Measurements from ENCODE around the gene BPIFA1. TPM values are rescaled to one million over a fixed set of nuclear protein-coding genes. Genes with fewer than 3 reads are reported as not detected.

BPIFA1 gene
- total RNA-seq, 4 donors from 2014 or later = not detected

DNA sequence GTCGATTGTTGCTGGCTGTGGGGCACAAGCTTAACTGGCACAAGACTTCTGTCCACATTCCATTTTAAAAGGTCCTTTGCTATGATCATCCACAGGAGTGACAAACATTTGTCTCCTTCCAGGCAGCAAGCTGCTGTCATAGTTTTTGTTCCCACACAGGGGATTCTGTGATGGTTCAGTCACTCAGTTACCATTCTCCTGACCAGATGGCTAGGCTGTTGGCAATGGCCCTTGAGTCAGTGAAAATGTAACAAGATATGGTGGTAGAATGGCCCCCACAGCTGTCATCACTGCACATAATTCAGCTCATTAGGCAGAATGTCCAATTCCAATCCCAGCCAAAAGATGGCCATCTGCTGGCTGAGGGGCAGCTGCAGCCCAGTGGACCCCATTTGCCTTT lies 13.7 kb downstream of the BPIFA1 start:
- no peak for DNase-seq (ENCODE audit: low spot score in 2 of 2)
- WGBS = 100% methylated on average over 1 of the region's 1 CpG

DNA sequence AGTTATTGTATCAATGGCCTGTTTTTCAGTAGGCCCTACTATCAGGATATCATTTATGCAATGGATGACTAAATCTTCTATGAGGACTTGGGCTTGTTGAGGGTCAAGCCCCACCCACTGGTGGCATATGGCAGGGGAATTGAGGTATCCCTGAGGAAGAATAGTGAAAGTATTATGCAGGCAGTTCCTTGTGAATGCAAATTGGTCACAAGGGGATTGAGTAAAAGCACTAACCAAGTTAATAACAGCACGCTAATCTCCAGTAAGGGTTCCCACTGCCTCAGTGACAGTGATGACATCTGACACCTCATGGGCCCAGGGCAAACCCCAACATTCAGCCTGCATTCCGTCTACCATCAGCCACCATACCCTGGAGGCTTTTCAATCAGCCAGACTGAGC lies 14.9 kb downstream of the BPIFA1 start:
- DNase-seq (ENCODE audit: low spot score in 2 of 2) = no peak
- Histone ChIP-seq H3K9me3 (no peaks in the 10 kb centered on the region), H3K27me3 (no peaks in the 10 kb centered on the region), H3K27ac (no peak overlapping the region), H3K4me3 (no peak overlapping the region), H3K4me1 (no peaks in the 10 kb centered on the region), H3K36me3 (no peaks in the 10 kb centered on the region)
- TF ChIP-seq EP300 (IDR thresholded peaks at IDR 0.05) (no peak), POLR2AphosphoS5 (IDR thresholded peaks at IDR 0.05) (no peak), POLR2A (IDR thresholded peaks at IDR 0.05) (no peak)
- TF ChIP-seq, protein P1, sequence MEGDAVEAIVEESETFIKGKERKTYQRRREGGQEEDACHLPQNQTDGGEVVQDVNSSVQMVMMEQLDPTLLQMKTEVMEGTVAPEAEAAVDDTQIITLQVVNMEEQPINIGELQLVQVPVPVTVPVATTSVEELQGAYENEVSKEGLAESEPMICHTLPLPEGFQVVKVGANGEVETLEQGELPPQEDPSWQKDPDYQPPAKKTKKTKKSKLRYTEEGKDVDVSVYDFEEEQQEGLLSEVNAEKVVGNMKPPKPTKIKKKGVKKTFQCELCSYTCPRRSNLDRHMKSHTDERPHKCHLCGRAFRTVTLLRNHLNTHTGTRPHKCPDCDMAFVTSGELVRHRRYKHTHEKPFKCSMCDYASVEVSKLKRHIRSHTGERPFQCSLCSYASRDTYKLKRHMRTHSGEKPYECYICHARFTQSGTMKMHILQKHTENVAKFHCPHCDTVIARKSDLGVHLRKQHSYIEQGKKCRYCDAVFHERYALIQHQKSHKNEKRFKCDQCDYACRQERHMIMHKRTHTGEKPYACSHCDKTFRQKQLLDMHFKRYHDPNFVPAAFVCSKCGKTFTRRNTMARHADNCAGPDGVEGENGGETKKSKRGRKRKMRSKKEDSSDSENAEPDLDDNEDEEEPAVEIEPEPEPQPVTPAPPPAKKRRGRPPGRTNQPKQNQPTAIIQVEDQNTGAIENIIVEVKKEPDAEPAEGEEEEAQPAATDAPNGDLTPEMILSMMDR (IDR thresholded peaks at IDR 0.05) = no peak
- WGBS = 27% methylated on average over 2 of the region's 2 CpGs

More for the DNA sequence above, 13.7 kb downstream of the BPIFA1 start:
- H3K36me3 ChIP-seq = no peaks in the 10 kb centered on the region
- no peaks in the 10 kb centered on the region for H3K4me1 ChIP-seq
- no peaks in the 10 kb centered on the region for H3K9me3 ChIP-seq
- TF ChIP-seq EP300 (IDR thresholded peaks at IDR 0.05) (no peak), POLR2AphosphoS5 (IDR thresholded peaks at IDR 0.05) (no peak), POLR2A (IDR thresholded peaks at IDR 0.05) (no peak)
- TF ChIP-seq, protein P1 (IDR thresholded peaks at IDR 0.05) = no peak
- H3K4me3 ChIP-seq = no peak overlapping the region
- no peaks in the 10 kb centered on the region for H3K27me3 ChIP-seq
- no peak overlapping the region for H3K27ac ChIP-seq

DNA sequence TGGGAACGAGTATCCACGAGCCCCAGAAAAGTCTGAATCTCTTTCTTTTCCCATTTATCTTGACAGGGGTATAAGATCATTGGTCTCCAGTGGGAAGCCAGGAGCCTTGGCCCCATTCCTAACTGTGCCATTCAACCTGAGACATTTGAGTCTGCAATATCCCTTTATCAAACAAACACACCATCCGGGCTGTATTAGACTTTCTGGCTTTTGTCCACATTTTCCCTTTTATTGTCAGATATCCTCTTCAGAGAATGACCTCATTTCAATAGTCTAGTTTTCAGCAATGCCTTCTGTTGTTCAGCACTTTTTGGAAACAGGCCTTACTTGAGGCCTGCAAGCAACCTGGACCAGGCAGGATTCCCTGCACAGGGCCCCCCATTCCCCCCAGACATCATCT lies 15.7 kb downstream of the BPIFA1 start:
- Histone ChIP-seq H3K4me1 (no peaks in the 10 kb centered on the region), H3K36me3 (no peaks in the 10 kb centered on the region), H3K27me3 (no peaks in the 10 kb centered on the region), H3K9me3 (no peaks in the 10 kb centered on the region), H3K27ac (no peak overlapping the region), H3K4me3 (no peak overlapping the region)
- TF ChIP-seq, protein P1 (IDR thresholded peaks at IDR 0.05) = no peak
- no peak for TF ChIP-seq POLR2AphosphoS5 (IDR thresholded peaks at IDR 0.05)
- TF ChIP-seq POLR2A (IDR thresholded peaks at IDR 0.05) = no peak
- TF ChIP-seq EP300 (IDR thresholded peaks at IDR 0.05) = no peak
- no peak for DNase-seq (ENCODE audit: low spot score in 2 of 2)
- 58% methylated on average over 3 of the region's 3 CpGs for WGBS

DNA sequence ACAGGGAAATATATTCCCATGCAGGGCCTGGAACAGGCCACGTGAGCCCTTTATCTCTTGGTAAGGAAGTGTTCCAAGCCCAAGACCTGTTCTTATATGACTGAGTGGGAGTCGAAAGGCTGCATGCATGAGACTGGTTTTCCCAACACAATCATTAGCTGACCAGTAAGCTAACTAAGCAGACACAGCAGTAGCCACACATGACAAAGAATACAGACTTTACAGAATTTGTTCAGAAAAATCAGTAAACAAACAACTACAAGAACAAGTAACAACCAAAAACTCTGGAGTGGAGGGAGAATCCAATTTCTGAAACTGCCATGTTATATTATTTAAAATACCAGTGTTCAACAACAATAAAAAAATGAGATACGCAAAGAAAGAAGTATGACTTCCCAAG lies 16.7 kb downstream of the BPIFA1 start:
- no peak for TF ChIP-seq POLR2AphosphoS5 (IDR thresholded peaks at IDR 0.05)
- TF ChIP-seq POLR2A (IDR thresholded peaks at IDR 0.05) = no peak
- TF ChIP-seq, protein P1 (IDR thresholded peaks at IDR 0.05) = no peak
- no peak for TF ChIP-seq EP300 (IDR thresholded peaks at IDR 0.05)
- Histone ChIP-seq H3K36me3 (no peaks in the 10 kb centered on the region), H3K27me3 (no peaks in the 10 kb centered on the region), H3K4me1 (no peaks in the 10 kb centered on the region), H3K9me3 (no peaks in the 10 kb centered on the region), H3K4me3 (no peak overlapping the region), H3K27ac (no peak overlapping the region)
- 79% methylated on average over 3 of the region's 3 CpGs for WGBS
- DNase-seq (ENCODE audit: low spot score in 2 of 2) = no peak

DNA sequence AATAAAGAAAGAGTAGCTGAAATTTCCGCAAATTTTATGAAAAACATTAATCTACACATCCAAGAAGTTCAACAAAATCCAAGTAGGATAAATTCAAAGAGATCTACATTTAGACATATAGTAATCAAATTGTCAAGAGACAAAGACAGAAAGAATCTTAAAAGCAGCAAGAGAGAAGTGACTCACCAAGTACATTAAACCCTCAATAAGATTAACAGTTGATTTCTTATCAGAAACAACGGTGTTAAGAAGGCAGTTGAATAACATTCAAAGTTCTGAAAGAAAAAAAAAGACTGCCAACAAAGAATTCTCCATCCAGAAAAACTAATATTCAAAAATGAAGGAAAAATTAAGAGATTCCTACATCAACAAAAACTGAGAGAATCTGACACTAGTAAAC lies 19.2 kb downstream of the BPIFA1 start:
- H3K4me1 ChIP-seq = no peaks in the 10 kb centered on the region
- 66% methylated on average over 2 of the region's 2 CpGs for WGBS
- no peaks in the 10 kb centered on the region for H3K36me3 ChIP-seq
- no peaks in the 10 kb centered on the region for H3K9me3 ChIP-seq
- DNase-seq (ENCODE audit: low spot score in 2 of 2) = no peak
- no peak overlapping the region for H3K27ac ChIP-seq
- TF ChIP-seq POLR2AphosphoS5 (IDR thresholded peaks at IDR 0.05) = no peak
- TF ChIP-seq, protein P1 (IDR thresholded peaks at IDR 0.05) = no peak
- no peak for TF ChIP-seq EP300 (IDR thresholded peaks at IDR 0.05)
- TF ChIP-seq POLR2A (IDR thresholded peaks at IDR 0.05) = no peak
- H3K27me3 ChIP-seq = peaks cover 10% of the 10 kb centered on the region
- H3K4me3 ChIP-seq = no peak overlapping the region
